Mucosa of descending colon (tissue), 3 donors: ENCODE results near the gene RSBN1L. TPM values are rescaled to one million over a fixed set of nuclear protein-coding genes. Genes with fewer than 3 reads are reported as not detected.

Source experiments
- ATAC-seq: fragments of 200-7000 bp; cut with Tn5 transposase; one replicate; pipeline ENCODE4 v1.9.1; 2020; ENCODE audit warnings: mild to moderate bottlenecking, moderate library complexity
- DNase-seq, 3 donors: peaks; one replicate each; pipeline ENCODE4 v3.0.0-alpha.2; 2020
- H3K36me3 ChIP-seq: fragments of 200-600 bp; one replicate; pipeline ENCODE4 v1.8.0; 2021; ENCODE audit warnings: low read depth, mild to moderate bottlenecking
- H3K4me1 ChIP-seq: fragments of 200-600 bp; one replicate; pipeline ENCODE4 v1.8.0; 2021; ENCODE audit warnings: low read depth, mild to moderate bottlenecking
- H3K4me3 ChIP-seq: fragments of 200-600 bp; one replicate; pipeline ENCODE4 v1.8.0; 2021; ENCODE audit warnings: mild to moderate bottlenecking
- H3K9me3 ChIP-seq: fragments of 200-600 bp; one replicate; pipeline ENCODE4 v1.8.0; 2021; ENCODE audit warnings: mild to moderate bottlenecking
- CTCF ChIP-seq: fragments of 200-600 bp; IDR thresholded peaks from one replicate; pipeline ENCODE4 v1.8.0; 2022; ENCODE audit warnings: antibody characterized with exemption, mild to moderate bottlenecking
- intact Hi-C, 2 donors: fragments of 100-400 bp; cut with DNase I in 1 of 2; cut with micrococcal nuclease in 1 of 2; formaldehyde crosslinking; loops; one replicate each; pipeline versions ENCODE4 v1.11.0 to v1.11.1; 2022; cut with DNase I, micrococcal nuclease
- total RNA-seq, 3 donors: library from RNA; stranded (reverse); fragmentation: NEBNext Ultra II Directional in 2 of 3; extraction: Animal tissue kit (Norgen Biotek cat#: 25700) in 2 of 3; gene quantifications; one replicate each; pipeline versions ENCODE4 v1.2.1 to v1.2.4, GENCODE V29; 2021 to 2023
- donor health status: DM: no; HTN: no; CAD: no; lungs with moderate emphysema.
- donor health status: DM: no; HTN: no; CAD: no.
- donor health status: DM: no; HTN: yes; CAD: no.

Gene RSBN1L
- total RNA-seq, 3 donors from 2014 or later: 19.1 to 31.5 (median 19.6) TPM

GRCh38 chr7:77661816-77662215 is 34.4 kb upstream of the RSBN1L start:
- DNase-seq: no peak
- no peak overlapping the region for H3K4me3 ChIP-seq
- H3K9me3 ChIP-seq: no peaks in the 10 kb centered on the region
- peaks cover 15% of the 10 kb centered on the region for H3K4me1 ChIP-seq
- TF ChIP-seq CTCF: no peak
- ATAC-seq: no peak
- intact Hi-C loops: no loop called here
- no peaks in the 10 kb centered on the region for H3K36me3 ChIP-seq

- H3K4me3 ChIP-seq: no peak overlapping the region
- no peak for DNase-seq
- intact Hi-C loops: no loop called here
- peaks cover 15% of the 10 kb centered on the region for H3K4me1 ChIP-seq
- ATAC-seq: no peak
- no peaks in the 10 kb centered on the region for H3K36me3 ChIP-seq
- no peak for TF ChIP-seq CTCF
- no peaks in the 10 kb centered on the region for H3K9me3 ChIP-seq
Observed at GRCh38 chr7:77662869-77663268, 33.4 kb upstream of the RSBN1L start.

GRCh38 chr7:77664715-77665114 is 31.5 kb upstream of the RSBN1L start:
- DNase-seq (no peak), ATAC-seq (no peak)
- no peak for TF ChIP-seq CTCF
- Histone ChIP-seq H3K4me3 (no peak overlapping the region), H3K9me3 (no peaks in the 10 kb centered on the region), H3K4me1 (peaks cover 28% of the 10 kb centered on the region), H3K36me3 (no peaks in the 10 kb centered on the region)
- intact Hi-C loops: no loop called here

- intact Hi-C loops: no loop called here
- DNase-seq (no peak), ATAC-seq (no peak)
- H3K4me1 ChIP-seq: peaks cover 28% of the 10 kb centered on the region
- no peak overlapping the region for H3K4me3 ChIP-seq
- no peaks in the 10 kb centered on the region for H3K36me3 ChIP-seq
- no peak for TF ChIP-seq CTCF
- H3K9me3 ChIP-seq: no peaks in the 10 kb centered on the region
Observed at GRCh38 chr7:77665161-77665560, 31.1 kb upstream of the RSBN1L start.

- Histone ChIP-seq H3K9me3 (no peaks in the 10 kb centered on the region), H3K4me1 (peaks cover 28% of the 10 kb centered on the region), H3K4me3 (no peak overlapping the region), H3K36me3 (no peaks in the 10 kb centered on the region)
- peak in 1 of 3 donors; percentile 58 for DNase-seq
- intact Hi-C loops: no loop called here
- TF ChIP-seq CTCF: no peak
- peak; percentile 95 for ATAC-seq
Observed at GRCh38 chr7:77667459-77668086, 28.7 kb upstream of the RSBN1L start.

DNA sequence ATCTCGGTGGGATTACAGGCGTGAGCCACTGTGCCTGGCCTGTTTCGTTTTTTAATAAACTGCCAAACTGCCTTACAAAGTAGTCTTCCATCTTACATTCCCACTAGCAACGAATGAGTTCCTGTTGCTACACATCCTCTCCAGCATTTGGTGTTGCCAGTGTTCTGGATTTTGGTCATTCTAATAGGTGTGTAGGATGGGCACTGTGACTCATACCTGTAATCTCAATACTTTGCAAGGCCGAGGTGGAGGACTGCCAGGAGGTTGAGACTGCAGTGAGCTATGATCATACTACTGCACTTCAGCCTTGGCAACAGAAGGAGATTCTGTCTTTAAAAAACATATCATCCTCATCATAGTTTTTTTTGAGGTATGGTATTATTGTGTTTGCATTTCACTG is 21.4 kb upstream of the RSBN1L start:
- Histone ChIP-seq H3K9me3 (no peaks in the 10 kb centered on the region), H3K36me3 (no peaks in the 10 kb centered on the region), H3K4me3 (no peak overlapping the region), H3K4me1 (peaks cover 16% of the 10 kb centered on the region)
- no peak for TF ChIP-seq CTCF
- peak; percentile 91 for ATAC-seq
- peak in 2 of 3 donors; percentile 65 to 79 for DNase-seq
- intact Hi-C loops: no loop called here
